NCI-H2171 treated with DMSO at 0.1 percent for 48 hours (cell line): Measurements from ENCODE around the gene TNRC18.

Experiments used
- DNase-seq: peaks from one replicate; lab custom pipeline; 2025; lab: John Stamatoyannopoulos, UW

TNRC18 gene

GRCh38 chr7:5451391-5451790 lies 27.8 kb upstream of the TNRC18 start:
- no peak for DNase-seq

- peak; percentile 24 for DNase-seq
Measured at GRCh38 chr7:5450549-5451327, 27.1 kb upstream of the TNRC18 start.

- peak; percentile 57 for DNase-seq
Measured at GRCh38 chr7:5448378-5449037, 24.9 kb upstream of the TNRC18 start.

DNA sequence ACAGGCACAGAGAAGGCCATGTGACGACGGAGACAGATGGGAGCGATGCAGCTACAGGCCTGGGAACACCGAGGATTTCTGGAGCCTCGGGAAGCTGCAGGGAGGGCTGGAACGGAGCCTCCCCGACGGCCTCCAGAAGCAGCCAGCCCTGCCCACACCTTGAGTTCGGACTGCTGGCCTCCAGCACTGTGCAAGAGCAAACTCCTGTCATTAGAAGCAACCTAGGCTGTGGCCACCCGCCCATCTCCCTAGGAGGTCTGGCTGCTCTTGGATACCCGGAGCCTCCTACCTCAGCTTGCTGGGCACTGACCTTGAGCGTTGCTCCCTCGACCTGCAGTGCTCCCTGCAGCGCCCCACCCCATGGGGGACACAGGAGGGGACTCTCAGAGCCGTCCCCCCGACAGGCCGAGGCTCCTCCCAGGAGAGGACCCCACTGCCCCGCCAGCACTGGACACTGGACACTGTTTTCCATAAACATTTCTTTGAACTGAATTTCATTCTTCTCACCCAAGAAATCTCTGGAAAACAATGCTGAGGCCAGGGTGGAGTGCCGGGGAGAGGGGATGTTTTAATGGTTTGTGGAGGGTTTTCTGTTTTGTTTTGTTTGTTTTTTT lies 22.5 kb upstream of the TNRC18 start:
- peak; percentile 91 for DNase-seq

DNA sequence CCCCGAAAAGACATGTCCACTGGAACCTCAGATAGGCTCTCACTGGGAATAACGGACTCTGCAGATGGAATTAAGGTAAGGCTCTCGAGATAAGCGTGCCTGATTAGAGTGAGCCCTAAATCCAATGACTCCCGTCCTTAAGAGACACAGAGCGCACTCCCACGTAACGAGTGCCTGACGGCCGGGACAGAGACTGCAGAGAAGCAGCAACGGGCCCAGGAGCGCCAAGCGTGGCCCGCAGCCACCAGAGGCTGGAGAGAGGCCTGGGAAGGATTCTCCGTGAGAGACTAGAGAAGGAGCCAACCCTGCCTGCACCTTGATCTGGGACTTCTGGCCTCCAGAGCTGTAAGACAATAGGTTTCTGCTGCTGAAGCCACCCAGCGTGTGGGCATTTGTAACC lies 20.0 kb upstream of the TNRC18 start:
- DNase-seq: no peak

DNA sequence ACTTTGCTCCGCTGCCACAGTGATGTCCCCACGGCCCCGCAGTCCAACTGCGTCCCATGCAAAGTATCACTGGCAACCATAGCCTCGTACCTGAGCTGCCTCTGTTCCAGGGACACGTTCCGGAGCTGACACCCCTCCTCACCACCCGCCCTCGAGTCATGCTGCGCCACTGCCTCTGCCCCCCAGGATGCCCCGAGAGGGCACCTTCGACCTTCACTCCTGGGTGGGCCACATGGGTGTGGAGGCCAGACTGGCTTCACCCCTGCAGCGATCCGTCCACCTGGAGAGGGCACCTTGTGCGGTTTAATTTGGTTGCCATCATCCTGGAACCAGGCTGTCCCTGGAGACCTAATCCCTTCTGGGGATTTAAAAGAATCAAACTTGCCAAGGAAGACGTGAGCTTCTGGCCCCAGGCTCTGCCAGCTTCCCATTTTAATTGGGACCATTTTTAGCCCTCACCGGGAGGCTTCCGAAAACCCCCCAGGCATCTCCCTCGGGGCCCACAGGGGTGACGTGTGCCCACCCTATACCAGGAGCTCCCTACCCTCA lies 19.2 kb upstream of the TNRC18 start:
- DNase-seq: peak; percentile 54

DNA sequence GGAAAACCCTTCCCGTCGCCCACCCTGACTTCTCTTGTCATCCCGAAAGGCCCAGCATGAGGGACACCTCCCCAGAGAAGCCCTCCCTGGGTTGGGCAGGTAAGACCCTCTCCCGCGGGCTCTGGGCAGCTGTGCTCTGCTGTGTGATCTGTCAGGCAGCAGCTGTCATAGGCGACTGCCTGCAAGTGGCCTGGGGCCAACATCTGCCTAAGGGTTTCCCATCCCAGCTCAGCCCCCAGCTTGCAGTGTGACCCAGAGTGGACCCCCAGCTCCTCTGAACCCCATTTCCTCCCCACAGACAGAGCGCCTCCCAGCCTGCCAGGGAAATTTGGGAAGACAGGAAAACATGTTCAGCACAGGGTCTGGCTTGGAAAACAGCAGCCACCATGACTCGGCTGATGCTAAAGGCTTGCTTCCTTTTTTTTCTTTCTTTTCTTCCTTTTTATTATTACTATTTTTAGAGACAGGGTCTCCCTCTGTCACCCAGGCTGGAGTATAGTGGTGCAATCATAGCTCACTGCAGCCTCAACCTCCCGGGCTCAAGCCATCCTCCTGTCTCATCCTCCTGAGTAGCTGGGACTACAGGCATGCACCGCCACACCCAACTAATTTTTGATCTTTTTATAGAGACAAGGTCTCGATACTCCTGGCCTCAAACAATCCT lies 18.3 kb upstream of the TNRC18 start:
- DNase-seq: peak; percentile 43

- DNase-seq: no peak
Measured at GRCh38 chr7:5439572-5440496, 16.2 kb upstream of the TNRC18 start.

DNA sequence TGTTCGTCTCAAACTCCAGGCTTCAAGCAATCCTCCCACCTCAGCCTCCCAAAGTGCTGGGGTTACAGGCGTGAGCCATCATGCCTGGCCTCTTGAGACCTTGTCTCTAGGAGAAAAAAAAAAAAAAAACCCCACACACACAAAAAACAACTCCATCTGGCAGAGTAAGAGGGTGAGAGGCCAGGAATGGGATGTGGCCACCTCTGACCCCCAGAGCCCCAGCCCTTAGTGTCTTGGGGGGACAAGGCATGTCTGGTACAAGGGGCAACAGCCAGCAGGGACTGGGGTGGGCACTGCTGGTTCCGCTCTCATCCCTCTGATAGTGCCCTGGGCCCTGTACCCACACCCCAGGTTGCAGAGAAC lies 15.6 kb upstream of the TNRC18 start:
- DNase-seq: peak; percentile 93

GRCh38 chr7:5437987-5438386 lies 14.4 kb upstream of the TNRC18 start:
- DNase-seq: no peak

DNA sequence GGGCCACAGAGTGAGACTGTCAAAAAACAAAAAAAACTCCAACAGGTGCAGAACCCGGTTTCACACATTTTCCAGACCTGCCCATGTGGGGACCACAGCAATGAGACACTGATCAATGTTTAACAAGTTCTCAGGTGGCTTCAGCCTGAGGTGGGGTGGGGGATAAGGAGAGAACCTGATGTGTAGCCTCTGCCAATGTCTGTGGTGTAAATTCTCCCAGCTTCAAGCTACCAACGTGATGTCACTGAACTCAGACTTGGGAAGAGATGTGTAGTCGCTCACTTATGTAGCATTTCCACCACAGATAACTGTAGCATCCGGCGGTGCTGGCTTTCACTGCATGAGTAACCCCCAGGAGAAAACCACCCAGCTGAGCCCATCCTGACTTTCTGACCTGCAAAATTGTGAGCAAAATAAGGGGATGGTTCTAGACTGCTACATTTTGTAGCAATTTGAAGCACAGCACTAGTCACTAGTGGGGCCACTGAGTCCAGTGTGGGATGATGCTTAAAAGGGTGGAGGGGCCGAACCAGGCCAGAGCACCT lies 13.8 kb upstream of the TNRC18 start:
- DNase-seq: peak; percentile 23

DNA sequence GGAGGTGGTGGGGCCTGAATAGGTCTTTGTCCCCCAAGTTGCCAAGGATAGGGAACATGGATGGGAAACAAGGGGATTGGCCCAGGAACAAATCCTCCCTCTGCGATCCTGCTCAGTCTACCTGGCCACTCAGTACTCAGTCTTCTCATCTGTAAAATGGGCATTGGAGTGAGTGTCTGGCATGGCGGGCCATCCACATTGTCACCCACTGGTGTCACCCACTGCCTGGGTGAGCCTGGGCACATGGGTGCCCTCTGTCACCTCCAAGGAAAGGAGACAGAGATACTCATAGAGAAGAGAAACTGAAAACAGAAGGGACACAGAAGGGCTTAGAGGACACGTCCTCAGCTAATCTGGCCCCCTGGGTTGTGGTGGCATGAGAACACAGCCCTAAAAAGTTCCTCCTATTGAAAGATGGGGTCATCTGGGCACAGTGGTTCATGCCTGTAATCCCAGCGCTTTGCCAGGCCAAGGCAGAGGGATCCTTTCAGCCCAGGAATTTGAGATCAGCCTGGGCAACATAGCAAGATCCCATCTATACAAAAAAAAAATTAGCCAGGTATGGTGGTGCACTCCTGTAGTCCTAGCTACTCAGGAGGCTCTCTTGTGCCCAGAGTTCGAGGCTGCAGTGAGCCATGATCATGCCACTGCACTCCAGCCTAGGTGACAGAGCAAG lies 12.5 kb upstream of the TNRC18 start:
- no peak for DNase-seq

DNA sequence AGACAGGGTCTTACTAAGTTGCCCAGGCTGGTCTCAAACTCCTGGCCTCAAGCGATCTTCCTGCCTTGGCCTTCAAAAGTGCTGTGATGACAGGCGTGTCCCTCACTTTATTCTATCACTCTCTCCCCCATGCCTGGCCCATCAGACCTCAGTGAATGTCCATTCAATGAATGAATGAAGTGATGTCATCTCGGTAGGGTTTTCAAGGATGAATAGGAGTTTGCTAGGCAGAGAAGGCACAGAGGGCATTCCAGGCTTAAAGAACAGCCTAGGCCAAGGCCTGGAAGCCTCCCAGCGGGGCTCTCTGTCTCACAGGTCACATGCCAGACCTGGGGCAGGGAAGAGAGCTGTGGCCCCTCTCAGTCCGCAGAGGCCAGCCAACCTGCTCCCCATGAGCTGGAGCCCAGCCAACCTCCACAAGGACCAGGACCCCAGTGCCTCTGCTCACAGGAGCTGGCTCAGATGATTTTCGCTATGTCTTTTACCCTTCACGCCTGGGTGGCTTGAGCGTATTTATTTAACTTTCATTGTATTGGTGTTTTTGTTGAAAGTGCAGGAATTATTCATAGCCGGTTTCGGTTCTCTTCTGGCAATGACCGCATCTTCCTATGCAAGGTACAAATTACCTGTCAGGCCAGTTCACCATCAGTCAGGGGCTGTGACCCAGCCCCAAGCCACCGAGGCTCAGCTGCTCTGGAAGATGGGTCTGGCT lies 11.8 kb upstream of the TNRC18 start:
- DNase-seq: no peak

GRCh38 chr7:5433181-5433580 lies 9.5 kb upstream of the TNRC18 start:
- no peak for DNase-seq

DNA sequence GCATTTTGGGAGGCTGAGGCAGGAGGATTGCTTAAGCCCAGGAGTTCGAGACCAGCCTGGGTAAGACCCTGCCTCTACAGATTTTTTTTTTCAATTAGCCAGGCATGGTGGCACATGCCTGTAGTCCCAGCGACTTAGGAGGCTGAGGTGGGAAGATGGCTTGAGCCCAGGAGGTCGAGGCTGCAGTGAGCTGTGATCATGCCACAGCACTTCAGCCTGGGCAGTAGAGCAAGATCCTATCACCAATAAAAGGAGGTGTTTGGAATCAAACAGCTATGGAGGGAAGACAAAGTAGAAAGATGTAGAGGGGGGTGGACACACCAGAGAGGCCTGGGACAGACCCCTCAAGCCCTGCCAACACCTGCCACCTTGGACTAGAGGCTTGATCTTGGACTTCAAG lies 9.1 kb upstream of the TNRC18 start:
- DNase-seq: no peak

DNA sequence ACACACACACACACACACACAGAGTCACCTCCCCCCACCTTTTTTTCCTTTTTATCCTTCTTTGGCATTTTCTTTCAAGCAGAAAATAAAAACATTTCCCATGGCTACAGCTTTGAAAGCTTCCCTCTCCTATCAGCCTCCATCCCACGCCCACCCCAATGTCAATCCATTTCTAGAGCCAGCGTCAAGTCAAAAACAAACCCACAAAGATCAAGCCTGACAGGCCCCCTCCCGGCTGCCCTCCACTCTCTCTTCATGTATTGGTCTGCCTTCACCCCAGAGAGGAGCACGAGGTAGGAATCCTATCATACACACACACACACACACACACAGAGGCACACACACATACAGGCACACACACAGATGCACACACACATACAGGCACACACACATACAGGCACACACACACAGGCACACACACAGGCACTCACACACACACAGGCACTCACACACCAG lies 8.0 kb upstream of the TNRC18 start:
- DNase-seq: no peak

- no peak for DNase-seq
Measured at GRCh38 chr7:5430612-5430947, 6.9 kb upstream of the TNRC18 start.

DNA sequence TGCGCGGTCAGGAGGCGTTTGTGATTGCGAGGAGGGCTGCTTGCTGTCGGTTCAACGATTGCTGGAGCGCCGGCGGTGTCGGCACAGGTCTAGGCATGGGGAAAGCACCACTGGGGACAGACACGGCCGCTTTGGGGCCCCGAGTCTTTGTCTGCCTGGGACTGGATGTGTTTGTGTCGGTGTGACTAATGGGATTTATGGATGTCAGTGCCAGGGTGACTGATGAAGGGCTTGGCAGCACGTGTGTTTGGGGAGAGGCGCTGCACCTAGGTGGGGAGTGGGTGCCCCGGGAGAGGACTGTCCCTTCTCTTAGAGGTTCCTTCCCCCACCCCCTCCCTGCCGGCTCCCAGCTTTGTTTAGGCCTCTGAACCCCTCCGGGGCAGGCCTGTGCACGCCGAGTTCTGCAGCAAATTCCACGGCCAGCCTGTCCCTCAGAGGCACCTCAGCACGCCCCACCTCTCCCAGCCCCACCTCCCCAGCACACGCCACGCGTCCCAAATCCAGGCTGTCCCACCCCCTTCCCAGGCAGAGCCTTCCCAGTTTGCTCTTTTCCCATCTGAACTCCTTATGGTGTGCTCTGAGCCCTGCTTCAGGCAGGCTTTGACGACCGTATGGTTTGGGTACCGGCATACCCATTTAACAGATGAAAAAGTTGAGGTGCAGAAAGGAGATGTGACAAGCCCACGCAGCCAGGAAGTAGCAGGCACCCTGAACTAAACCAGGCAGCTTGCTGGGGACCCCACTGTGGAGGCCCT lies 6.4 kb upstream of the TNRC18 start:
- peak; percentile 91 for DNase-seq

- peak; percentile 64 for DNase-seq
Measured at GRCh38 chr7:5429253-5429856, 5.7 kb upstream of the TNRC18 start.
